ENCODE results near the gene RUFY1. TPM values are rescaled to one million over a fixed set of nuclear protein-coding genes. Genes with fewer than 3 reads are reported as not detected.

RUFY1 gene
- total and polyA plus RNA-seq, 10 of the 15 experiments (the other 5 are each of a cell fraction or from before 2014, with no cell fraction given), result 5.7 to 36.3 (median 24.5) TPM

DNA sequence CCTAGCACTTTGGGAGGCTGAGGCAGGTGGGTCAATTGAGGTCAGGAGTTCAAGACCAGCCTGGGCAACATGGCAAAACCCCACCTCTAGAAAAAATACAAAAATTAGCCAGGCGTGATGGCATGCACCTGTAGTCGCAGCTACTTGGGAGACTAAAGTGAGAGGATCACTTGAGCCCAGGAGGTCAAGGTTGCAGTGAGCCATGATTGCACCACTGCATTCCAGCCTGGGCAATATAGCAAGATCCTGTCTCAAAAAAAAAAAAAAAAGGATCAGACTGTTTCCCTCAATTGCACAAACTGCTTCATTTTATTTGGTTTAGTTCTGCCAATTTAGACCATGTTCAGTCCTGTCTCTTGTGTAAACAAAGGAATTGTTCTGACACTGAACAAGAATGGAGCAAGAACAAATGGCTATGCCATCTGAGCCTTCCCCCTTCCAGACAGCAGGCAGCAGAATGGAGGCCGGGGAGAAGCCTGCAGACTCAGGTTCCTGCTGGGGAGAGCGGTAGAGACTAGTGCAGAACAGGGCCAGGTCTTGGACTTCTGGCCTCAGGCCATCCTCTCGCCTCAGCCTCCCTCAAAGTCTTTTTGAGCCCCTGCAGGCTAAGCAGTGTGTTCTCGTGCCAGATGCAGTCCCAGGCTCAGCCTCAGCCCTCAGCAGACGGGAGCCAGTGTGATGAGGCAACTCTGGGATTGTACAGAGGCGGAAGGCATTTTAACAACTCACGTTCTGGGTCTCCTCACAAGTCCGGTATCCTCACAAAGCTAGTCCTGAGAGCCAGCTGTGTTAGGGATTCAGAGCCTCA, 54.9 kb downstream of the RUFY1 start:
- ChIA-PET POLR2A (no interaction called here), RAD21 (ENCODE audit: unreplicated experiment) (no interaction called here), SMC1A (ENCODE audit: uncharacterized antibody, unreplicated experiment) (interaction anchor here (1.2 kb wide), 1 partner anchor 63 kb away, joined by 3 read pairs; no protein-coding TSS in a partner anchor), CTCF (no interaction called here)
- Histone ChIP-seq H3K27me3 (replicated peaks in 1 of 2; ENCODE audit: control insufficient read depth in 2 of 2, insufficient read depth in 2 of 2, low read length in 1 of 2) (no peaks in the 10 kb centered on the region), H3K4me2 (ENCODE audit: control insufficient read depth, insufficient read depth) (no peak overlapping the region), H3K9ac (ENCODE audit: control insufficient read depth, insufficient read depth, low read length) (no peak overlapping the region), H4K20me1 (ENCODE audit: control insufficient read depth, insufficient read depth) (no peaks in the 10 kb centered on the region), H3K4me3 (no peak overlapping the region), H2AFZ (ENCODE audit: control insufficient read depth, low read depth, low read length) (no peak overlapping the region), H3K79me2 (ENCODE audit: control insufficient read depth, insufficient read depth, low read length) (no peaks in the 10 kb centered on the region), H3K9me3 (replicated peaks; ENCODE audit: control insufficient read depth, insufficient read depth, low read length) (no peaks in the 10 kb centered on the region), H3K27ac (ENCODE audit: control insufficient read depth, insufficient read depth) (no peak overlapping the region), H3K4me1 (ENCODE audit: control insufficient read depth, insufficient read depth, low read length) (no peaks in the 10 kb centered on the region), H3K36me3 (ENCODE audit: control insufficient read depth in 2 of 2, insufficient read depth in 2 of 2, low read length in 1 of 2) (peaks cover 3 to 19% of the 10 kb centered on the region in 2 experiments)
- FAIRE-seq (no peak), ATAC-seq (no peak), DNase-seq (ENCODE audit: low read depth, low spot score) (no peak)
- intact Hi-C loops (cut with micrococcal nuclease; ENCODE audit: unreplicated experiment), result no loop called here
- TF ChIP-seq, protein P1, sequence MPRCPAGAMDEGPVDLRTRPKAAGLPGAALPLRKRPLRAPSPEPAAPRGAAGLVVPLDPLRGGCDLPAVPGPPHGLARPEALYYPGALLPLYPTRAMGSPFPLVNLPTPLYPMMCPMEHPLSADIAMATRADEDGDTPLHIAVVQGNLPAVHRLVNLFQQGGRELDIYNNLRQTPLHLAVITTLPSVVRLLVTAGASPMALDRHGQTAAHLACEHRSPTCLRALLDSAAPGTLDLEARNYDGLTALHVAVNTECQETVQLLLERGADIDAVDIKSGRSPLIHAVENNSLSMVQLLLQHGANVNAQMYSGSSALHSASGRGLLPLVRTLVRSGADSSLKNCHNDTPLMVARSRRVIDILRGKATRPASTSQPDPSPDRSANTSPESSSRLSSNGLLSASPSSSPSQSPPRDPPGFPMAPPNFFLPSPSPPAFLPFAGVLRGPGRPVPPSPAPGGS (IDR thresholded peaks at IDR 0.05; ENCODE audit: borderline replicate concordance, insufficient read depth, low read depth, low read length, poor library complexity, severe bottlenecking), result no peak
- TF ChIP-seq, protein P2, sequence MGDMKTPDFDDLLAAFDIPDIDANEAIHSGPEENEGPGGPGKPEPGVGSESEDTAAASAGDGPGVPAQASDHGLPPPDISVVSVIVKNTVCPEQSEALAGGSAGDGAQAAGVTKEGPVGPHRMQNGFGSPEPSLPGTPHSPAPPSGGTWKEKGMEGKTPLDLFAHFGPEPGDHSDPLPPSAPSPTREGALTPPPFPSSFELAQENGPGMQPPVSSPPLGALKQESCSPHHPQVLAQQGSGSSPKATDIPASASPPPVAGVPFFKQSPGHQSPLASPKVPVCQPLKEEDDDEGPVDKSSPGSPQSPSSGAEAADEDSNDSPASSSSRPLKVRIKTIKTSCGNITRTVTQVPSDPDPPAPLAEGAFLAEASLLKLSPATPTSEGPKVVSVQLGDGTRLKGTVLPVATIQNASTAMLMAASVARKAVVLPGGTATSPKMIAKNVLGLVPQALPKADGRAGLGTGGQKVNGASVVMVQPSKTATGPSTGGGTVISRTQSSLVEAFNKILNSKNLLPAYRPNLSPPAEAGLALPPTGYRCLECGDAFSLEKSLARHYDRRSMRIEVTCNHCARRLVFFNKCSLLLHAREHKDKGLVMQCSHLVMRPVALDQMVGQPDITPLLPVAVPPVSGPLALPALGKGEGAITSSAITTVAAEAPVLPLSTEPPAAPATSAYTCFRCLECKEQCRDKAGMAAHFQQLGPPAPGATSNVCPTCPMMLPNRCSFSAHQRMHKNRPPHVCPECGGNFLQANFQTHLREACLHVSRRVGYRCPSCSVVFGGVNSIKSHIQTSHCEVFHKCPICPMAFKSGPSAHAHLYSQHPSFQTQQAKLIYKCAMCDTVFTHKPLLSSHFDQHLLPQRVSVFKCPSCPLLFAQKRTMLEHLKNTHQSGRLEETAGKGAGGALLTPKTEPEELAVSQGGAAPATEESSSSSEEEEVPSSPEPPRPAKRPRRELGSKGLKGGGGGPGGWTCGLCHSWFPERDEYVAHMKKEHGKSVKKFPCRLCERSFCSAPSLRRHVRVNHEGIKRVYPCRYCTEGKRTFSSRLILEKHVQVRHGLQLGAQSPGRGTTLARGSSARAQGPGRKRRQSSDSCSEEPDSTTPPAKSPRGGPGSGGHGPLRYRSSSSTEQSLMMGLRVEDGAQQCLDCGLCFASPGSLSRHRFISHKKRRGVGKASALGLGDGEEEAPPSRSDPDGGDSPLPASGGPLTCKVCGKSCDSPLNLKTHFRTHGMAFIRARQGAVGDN (IDR thresholded peaks at IDR 0.05), result no peak
- TF ChIP-seq TCF7 (IDR thresholded peaks at IDR 0.05; ENCODE audit: borderline replicate concordance) (no peak), MTA2 (IDR thresholded peaks at IDR 0.05; ENCODE audit: low read depth) (no peak), FOS (IDR thresholded peaks at IDR 0.05; ENCODE audit: borderline replicate concordance, extremely low read depth, insufficient read length) (no peak), ZNF217 (IDR thresholded peaks at IDR 0.05) (no peak), FOXK2 (IDR thresholded peaks at IDR 0.05) (no peak), IKZF2 (IDR thresholded peaks at IDR 0.05) (no peak), POU2F2 (IDR thresholded peaks at IDR 0.05; ENCODE audit: borderline replicate concordance, low read depth, low read length) (no peak), MXI1 (IDR thresholded peaks at IDR 0.05; ENCODE audit: low read depth, low read length) (no peak)
- TF ChIP-seq, protein P3, sequence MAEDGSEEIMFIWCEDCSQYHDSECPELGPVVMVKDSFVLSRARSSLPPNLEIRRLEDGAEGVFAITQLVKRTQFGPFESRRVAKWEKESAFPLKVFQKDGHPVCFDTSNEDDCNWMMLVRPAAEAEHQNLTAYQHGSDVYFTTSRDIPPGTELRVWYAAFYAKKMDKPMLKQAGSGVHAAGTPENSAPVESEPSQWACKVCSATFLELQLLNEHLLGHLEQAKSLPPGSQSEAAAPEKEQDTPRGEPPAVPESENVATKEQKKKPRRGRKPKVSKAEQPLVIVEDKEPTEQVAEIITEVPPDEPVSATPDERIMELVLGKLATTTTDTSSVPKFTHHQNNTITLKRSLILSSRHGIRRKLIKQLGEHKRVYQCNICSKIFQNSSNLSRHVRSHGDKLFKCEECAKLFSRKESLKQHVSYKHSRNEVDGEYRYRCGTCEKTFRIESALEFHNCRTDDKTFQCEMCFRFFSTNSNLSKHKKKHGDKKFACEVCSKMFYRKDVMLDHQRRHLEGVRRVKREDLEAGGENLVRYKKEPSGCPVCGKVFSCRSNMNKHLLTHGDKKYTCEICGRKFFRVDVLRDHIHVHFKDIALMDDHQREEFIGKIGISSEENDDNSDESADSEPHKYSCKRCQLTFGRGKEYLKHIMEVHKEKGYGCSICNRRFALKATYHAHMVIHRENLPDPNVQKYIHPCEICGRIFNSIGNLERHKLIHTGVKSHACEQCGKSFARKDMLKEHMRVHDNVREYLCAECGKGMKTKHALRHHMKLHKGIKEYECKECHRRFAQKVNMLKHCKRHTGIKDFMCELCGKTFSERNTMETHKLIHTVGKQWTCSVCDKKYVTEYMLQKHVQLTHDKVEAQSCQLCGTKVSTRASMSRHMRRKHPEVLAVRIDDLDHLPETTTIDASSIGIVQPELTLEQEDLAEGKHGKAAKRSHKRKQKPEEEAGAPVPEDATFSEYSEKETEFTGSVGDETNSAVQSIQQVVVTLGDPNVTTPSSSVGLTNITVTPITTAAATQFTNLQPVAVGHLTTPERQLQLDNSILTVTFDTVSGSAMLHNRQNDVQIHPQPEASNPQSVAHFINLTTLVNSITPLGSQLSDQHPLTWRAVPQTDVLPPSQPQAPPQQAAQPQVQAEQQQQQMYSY (CRISPR knock-in tag; IDR thresholded peaks at IDR 0.05), result no peak
- in situ Hi-C loops (cut with MboI), result no loop called here
- WGBS (ENCODE audit: insufficient coverage, insufficient replicate concordance, low lambda C conversion rate, missing lambda C conversion rate), result 65% methylated on average over 10 of the region's 10 CpGs
- BruUV-seq (replicated peaks), result no TSS peak

Measured in GM12878 (cell line).